HepG2 (cell line): ENCODE data around the gene CYP2J2.

Source experiments
- EZH2 ChIP-seq: conservative IDR thresholded peaks from 2 replicates; pipeline ENCODE4 v1.6.1; 2012; ENCODE audit warnings: mild to moderate bottlenecking, low read depth, low read length, moderate library complexity
- IKZF1 ChIP-seq: fragments of 450-650 bp; IDR thresholded peaks from 2 replicates; pipeline ENCODE4 v1.7.1; 2016
- POLR2AphosphoS5 ChIP-seq: IDR thresholded peaks from 2 replicates; pipeline ENCODE4 v1.6.1; 2012; ENCODE audit warnings: low read depth, low read length
- TARDBP ChIP-seq: sonication (generic); formaldehyde crosslinking; IDR thresholded peaks from 2 replicates; pipeline ENCODE4 v1.8.0; 2022; ENCODE audit warnings: mild to moderate bottlenecking, missing genetic modification reagents
- YY1 ChIP-seq: IDR thresholded peaks from 2 replicates; pipeline ENCODE4 v1.6.1; 2011; ENCODE audit warnings: low read length, low read depth, moderate library complexity, mild to moderate bottlenecking; ENCODE audit not compliant: insufficient read depth, insufficient replicate concordance
- ZFP90 ChIP-seq: sonication (generic); formaldehyde crosslinking; IDR thresholded peaks from 2 replicates; pipeline ENCODE4 v1.8.0; 2022; ENCODE audit warnings: missing genetic modification reagents, mild to moderate bottlenecking, inconsistent platforms, borderline replicate concordance
- ZNF598 ChIP-seq: sonication (generic); formaldehyde crosslinking; IDR thresholded peaks from 2 replicates; pipeline ENCODE4 v1.5.1; 2020; ENCODE audit warnings: mild to moderate bottlenecking, missing genetic modification reagents, borderline replicate concordance
- TF ChIP-seq, protein P1 (sequence below): sonication (generic); formaldehyde crosslinking; IDR thresholded peaks from 2 replicates; pipeline ENCODE4 v1.4.0; 2020; ENCODE audit warnings: missing genetic modification reagents, mild to moderate bottlenecking, borderline replicate concordance
- TF ChIP-seq, protein P2 (sequence below): sonication (generic); formaldehyde crosslinking; conservative IDR thresholded peaks from 2 replicates; pipeline ENCODE4 v1.8.1; 2023; ENCODE audit warnings: missing genetic modification reagents
- TF ChIP-seq, protein P3 (sequence below): sonication (generic); formaldehyde crosslinking; IDR thresholded peaks from 2 replicates; pipeline ENCODE4 v1.5.0; 2020; ENCODE audit warnings: mild to moderate bottlenecking, missing genetic modification reagents, moderate library complexity
- TF ChIP-seq, protein P4 (sequence below), 2 experiments: sonication (generic) in 1 of 2; formaldehyde crosslinking in 1 of 2; IDR thresholded peaks; 2 replicates each; pipeline versions ENCODE4 v1.5.1 to v1.6.1; 2011 to 2020; ENCODE audit warnings: borderline replicate concordance in 1 of 2, low read depth in 1 of 2, low read length in 1 of 2, mild to moderate bottlenecking in 1 of 2, missing genetic modification reagents in 1 of 2, moderate library complexity in 1 of 2

DNA sequence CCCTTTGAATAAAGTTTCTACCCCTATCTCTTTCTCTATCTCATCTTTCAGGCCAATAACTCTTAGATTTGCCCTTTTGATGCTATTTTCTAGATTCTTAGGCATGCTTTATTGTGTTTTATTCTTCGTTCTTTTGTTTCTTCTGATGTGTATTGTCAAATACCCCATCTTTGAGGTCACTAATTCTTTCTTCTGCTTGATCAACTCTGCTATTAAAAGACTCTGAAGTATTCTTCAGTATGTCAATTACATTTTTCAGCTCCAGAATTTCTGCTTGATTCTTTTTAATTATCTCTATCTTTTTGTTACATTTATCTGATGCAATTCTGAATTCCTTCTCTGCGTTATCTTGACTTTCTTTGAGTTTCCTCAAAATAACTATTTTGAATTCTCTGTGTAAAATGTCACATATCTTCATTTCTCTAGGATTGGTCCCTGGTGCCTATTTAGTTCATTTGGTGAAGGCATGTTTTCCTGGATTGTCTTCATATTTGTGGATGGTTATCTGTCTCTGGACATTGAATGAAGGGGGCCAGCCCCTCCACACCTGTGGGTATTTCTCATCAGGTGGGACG is 11.2 kb upstream of the CYP2J2 start:
- TF ChIP-seq POLR2AphosphoS5, result no peak
- TF ChIP-seq, protein P1, sequence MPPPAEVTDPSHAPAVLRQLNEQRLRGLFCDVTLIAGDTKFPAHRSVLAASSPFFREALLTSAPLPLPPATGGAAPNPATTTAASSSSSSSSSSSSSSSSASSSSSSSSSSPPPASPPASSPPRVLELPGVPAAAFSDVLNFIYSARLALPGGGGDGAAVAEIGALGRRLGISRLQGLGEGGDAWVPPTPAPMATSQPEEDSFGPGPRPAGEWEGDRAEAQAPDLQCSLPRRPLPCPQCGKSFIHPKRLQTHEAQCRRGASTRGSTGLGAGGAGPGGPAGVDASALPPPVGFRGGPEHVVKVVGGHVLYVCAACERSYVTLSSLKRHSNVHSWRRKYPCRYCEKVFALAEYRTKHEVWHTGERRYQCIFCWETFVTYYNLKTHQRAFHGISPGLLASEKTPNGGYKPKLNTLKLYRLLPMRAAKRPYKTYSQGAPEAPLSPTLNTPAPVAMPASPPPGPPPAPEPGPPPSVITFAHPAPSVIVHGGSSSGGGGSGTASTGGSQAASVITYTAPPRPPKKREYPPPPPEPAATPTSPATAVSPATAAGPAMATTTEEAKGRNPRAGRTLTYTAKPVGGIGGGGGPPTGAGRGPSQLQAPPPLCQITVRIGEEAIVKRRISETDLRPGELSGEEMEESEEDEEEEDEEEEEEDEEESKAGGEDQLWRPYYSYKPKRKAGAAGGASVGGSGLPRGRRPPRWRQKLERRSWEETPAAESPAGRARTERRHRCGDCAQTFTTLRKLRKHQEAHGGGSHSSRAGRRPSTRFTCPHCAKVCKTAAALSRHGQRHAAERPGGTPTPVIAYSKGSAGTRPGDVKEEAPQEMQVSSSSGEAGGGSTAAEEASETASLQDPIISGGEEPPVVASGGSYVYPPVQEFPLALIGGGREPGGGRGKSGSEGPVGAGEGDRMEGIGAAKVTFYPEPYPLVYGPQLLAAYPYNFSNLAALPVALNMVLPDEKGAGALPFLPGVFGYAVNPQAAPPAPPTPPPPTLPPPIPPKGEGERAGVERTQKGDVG (CRISPR knock-in tag), result no peak
- TF ChIP-seq, protein P2, sequence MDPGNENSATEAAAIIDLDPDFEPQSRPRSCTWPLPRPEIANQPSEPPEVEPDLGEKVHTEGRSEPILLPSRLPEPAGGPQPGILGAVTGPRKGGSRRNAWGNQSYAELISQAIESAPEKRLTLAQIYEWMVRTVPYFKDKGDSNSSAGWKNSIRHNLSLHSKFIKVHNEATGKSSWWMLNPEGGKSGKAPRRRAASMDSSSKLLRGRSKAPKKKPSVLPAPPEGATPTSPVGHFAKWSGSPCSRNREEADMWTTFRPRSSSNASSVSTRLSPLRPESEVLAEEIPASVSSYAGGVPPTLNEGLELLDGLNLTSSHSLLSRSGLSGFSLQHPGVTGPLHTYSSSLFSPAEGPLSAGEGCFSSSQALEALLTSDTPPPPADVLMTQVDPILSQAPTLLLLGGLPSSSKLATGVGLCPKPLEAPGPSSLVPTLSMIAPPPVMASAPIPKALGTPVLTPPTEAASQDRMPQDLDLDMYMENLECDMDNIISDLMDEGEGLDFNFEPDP (CRISPR knock-in tag), result no peak
- TF ChIP-seq, protein P3, sequence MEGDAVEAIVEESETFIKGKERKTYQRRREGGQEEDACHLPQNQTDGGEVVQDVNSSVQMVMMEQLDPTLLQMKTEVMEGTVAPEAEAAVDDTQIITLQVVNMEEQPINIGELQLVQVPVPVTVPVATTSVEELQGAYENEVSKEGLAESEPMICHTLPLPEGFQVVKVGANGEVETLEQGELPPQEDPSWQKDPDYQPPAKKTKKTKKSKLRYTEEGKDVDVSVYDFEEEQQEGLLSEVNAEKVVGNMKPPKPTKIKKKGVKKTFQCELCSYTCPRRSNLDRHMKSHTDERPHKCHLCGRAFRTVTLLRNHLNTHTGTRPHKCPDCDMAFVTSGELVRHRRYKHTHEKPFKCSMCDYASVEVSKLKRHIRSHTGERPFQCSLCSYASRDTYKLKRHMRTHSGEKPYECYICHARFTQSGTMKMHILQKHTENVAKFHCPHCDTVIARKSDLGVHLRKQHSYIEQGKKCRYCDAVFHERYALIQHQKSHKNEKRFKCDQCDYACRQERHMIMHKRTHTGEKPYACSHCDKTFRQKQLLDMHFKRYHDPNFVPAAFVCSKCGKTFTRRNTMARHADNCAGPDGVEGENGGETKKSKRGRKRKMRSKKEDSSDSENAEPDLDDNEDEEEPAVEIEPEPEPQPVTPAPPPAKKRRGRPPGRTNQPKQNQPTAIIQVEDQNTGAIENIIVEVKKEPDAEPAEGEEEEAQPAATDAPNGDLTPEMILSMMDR (CRISPR knock-in tag), result no peak
- no peak for TF ChIP-seq ZFP90 (CRISPR knock-in tag)
- TF ChIP-seq TARDBP, result no peak
- TF ChIP-seq ZNF598 (CRISPR knock-in tag), result no peak
- TF ChIP-seq, protein P4, sequence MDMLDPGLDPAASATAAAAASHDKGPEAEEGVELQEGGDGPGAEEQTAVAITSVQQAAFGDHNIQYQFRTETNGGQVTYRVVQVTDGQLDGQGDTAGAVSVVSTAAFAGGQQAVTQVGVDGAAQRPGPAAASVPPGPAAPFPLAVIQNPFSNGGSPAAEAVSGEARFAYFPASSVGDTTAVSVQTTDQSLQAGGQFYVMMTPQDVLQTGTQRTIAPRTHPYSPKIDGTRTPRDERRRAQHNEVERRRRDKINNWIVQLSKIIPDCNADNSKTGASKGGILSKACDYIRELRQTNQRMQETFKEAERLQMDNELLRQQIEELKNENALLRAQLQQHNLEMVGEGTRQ (IDR thresholded peaks at IDR 0.05; ENCODE audit: low read depth, low read length), result no peak
- TF ChIP-seq, protein P4 (CRISPR knock-in tag; IDR thresholded peaks at IDR 0.05; ENCODE audit: borderline replicate concordance), result no peak
- no peak for TF ChIP-seq EZH2
- no peak for TF ChIP-seq IKZF1
- no peak for TF ChIP-seq YY1
